ENCODE measurements around the gene ZAP70.

DNA sequence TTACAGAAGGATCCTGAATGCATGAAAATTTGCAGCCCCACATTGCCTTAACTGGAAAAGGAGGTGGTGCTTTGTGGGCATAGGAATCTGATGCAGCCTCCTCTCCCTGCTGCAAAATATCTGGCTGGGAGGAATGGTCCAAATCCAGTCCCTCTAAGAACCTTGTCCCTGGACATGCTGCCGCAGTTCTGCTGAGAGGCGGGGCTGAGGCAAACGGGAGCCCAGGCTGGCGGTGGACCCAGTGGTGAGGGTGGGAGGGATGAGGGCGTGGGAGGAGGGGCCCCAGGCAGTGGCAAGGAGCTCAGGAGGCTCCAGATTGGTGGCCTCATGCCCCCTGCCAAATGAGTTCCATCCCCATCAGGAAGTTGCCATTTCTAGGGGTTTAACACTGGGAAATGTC, 36.2 kb downstream of the ZAP70 start:
- TF ChIP-seq, protein P1, sequence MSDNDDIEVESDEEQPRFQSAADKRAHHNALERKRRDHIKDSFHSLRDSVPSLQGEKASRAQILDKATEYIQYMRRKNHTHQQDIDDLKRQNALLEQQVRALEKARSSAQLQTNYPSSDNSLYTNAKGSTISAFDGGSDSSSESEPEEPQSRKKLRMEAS (IDR thresholded peaks at IDR 0.05) = no peak
- no peak for TF ChIP-seq RCOR1 (IDR thresholded peaks at IDR 0.05; ENCODE audit: low read depth, low read length)
- no peak for TF ChIP-seq POLR2A (IDR thresholded peaks at IDR 0.05; ENCODE audit: low read length)

Data from A549 (cell line).